H9 (cell line): ENCODE results near the gene SEMA4D. TPM values are rescaled to one million over a fixed set of nuclear protein-coding genes. Genes with fewer than 3 reads are reported as not detected.

Experiments used
- DNase-seq: peaks from one replicate; pipeline ENCODE4 v3.0.0-alpha.2; 2017
- H2AFZ ChIP-seq: one replicate; pipeline ENCODE4 v1.6.1; 2013; ENCODE audit warnings: mild to moderate bottlenecking, low read length, control low read depth, moderate library complexity
- H2AK5ac ChIP-seq: 2 replicates; pipeline ENCODE4 v1.6.1; 2013; ENCODE audit warnings: low read length, control low read depth, mixed read lengths; ENCODE audit not compliant: insufficient read length
- H2BK120ac ChIP-seq: one replicate; pipeline ENCODE4 v1.6.1; 2013; ENCODE audit warnings: low read depth, mild to moderate bottlenecking, low read length, control low read depth, inconsistent platforms; ENCODE audit not compliant: poor library complexity, severe bottlenecking
- H2BK12ac ChIP-seq: 2 replicates; pipeline ENCODE4 v1.6.1; 2013; ENCODE audit warnings: low read length, control low read depth, mixed read lengths, low read depth; ENCODE audit not compliant: insufficient read length
- H2BK15ac ChIP-seq: 2 replicates; pipeline ENCODE4 v1.6.1; 2013; ENCODE audit warnings: low read depth, low read length, control low read depth
- H2BK20ac ChIP-seq: one replicate; pipeline ENCODE4 v1.6.1; 2013; ENCODE audit warnings: low read depth, mild to moderate bottlenecking, low read length, control low read depth, inconsistent platforms; ENCODE audit not compliant: poor library complexity, severe bottlenecking
- H2BK5ac ChIP-seq: 2 replicates; pipeline ENCODE4 v1.6.1; 2013; ENCODE audit warnings: low read length, control low read depth, mixed read lengths; ENCODE audit not compliant: insufficient read length
- H3K14ac ChIP-seq: 2 replicates; pipeline ENCODE4 v1.6.1; 2013; ENCODE audit warnings: low read length, control low read depth; ENCODE audit not compliant: insufficient read depth
- H3K18ac ChIP-seq: 2 replicates; pipeline ENCODE4 v1.6.1; 2013; ENCODE audit warnings: low read depth, mild to moderate bottlenecking, mixed read lengths, low read length, control low read depth; ENCODE audit not compliant: insufficient read length
- H3K23ac ChIP-seq: 2 replicates; pipeline ENCODE4 v1.6.1; 2013; ENCODE audit warnings: low read length, control low read depth, mixed read lengths, low read depth; ENCODE audit not compliant: insufficient read length
- H3K23me2 ChIP-seq: 2 replicates; pipeline ENCODE4 v1.6.1; 2013; ENCODE audit warnings: low read depth, mild to moderate bottlenecking, mixed read lengths, low read length, control low read depth; ENCODE audit not compliant: insufficient read length, poor library complexity, severe bottlenecking
- H3K27ac ChIP-seq: 2 replicates; pipeline ENCODE4 v1.5.1; 2013; ENCODE audit warnings: low read length, control low read depth, mixed read lengths, low read depth; ENCODE audit not compliant: insufficient read length
- H3K27me3 ChIP-seq: 2 replicates; pipeline ENCODE4 v1.6.1; 2013; ENCODE audit warnings: low read length, control low read depth, inconsistent platforms; ENCODE audit not compliant: insufficient read depth
- H3K4ac ChIP-seq: 2 replicates; pipeline ENCODE4 v1.6.1; 2013; ENCODE audit warnings: low read depth, mild to moderate bottlenecking, control low read depth, inconsistent platforms, low read length, moderate library complexity
- H3K4me1 ChIP-seq: 2 replicates; pipeline ENCODE4 v1.6.1; 2013; ENCODE audit warnings: low read length, control low read depth, inconsistent platforms; ENCODE audit not compliant: insufficient read depth
- H3K4me2 ChIP-seq: 2 replicates; pipeline ENCODE4 v1.6.1; 2013; ENCODE audit warnings: low read length, control low read depth, mixed read lengths; ENCODE audit not compliant: insufficient read length, insufficient read depth
- H3K56ac ChIP-seq: 2 replicates; pipeline ENCODE4 v1.6.1; 2013; ENCODE audit warnings: low read depth, mild to moderate bottlenecking, mixed read lengths, low read length, control low read depth; ENCODE audit not compliant: insufficient read length
- H3K79me1 ChIP-seq: 2 replicates; pipeline ENCODE4 v1.6.1; 2013; ENCODE audit warnings: low read depth, mild to moderate bottlenecking, moderate library complexity, low read length, control low read depth, inconsistent platforms; ENCODE audit not compliant: insufficient read depth, poor library complexity, severe bottlenecking
- H3K79me2 ChIP-seq: 2 replicates; pipeline ENCODE4 v1.6.1; 2013; ENCODE audit warnings: low read length, control low read depth, inconsistent platforms; ENCODE audit not compliant: insufficient read depth
- H3K9ac ChIP-seq: 2 replicates; pipeline ENCODE4 v1.6.1; 2013; ENCODE audit warnings: low read length, control low read depth, mixed read lengths; ENCODE audit not compliant: insufficient read length; ENCODE audit errors: extremely low read depth
- H3K9me3 ChIP-seq: one replicate; pipeline ENCODE4 v1.6.1; 2013; ENCODE audit warnings: low read depth, low read length, inconsistent platforms; ENCODE audit not compliant: control insufficient read depth
- H3T11ph ChIP-seq: one replicate; pipeline ENCODE4 v1.6.1; 2013; ENCODE audit warnings: mild to moderate bottlenecking, low read length, control low read depth, inconsistent platforms
- H4K20me1 ChIP-seq: one replicate; pipeline ENCODE4 v1.6.1; 2013; ENCODE audit not compliant: control insufficient read depth, insufficient read length, insufficient read depth
- H4K5ac ChIP-seq: 2 replicates; pipeline ENCODE4 v1.6.1; 2013; ENCODE audit warnings: low read depth, mild to moderate bottlenecking, mixed read lengths, low read length, control low read depth; ENCODE audit not compliant: insufficient read length
- H4K8ac ChIP-seq: replicated peaks from 2 replicates; pipeline ENCODE4 v1.6.1; 2013; ENCODE audit warnings: low read length, control low read depth, mixed read lengths, low read depth; ENCODE audit not compliant: insufficient read length
- H4K91ac ChIP-seq: 2 replicates; pipeline ENCODE4 v1.6.1; 2013; ENCODE audit warnings: low read depth, mild to moderate bottlenecking, moderate library complexity, mixed read lengths, low read length, control low read depth; ENCODE audit not compliant: insufficient read length
- H3K27ac Mint-ChIP-seq, 3 experiments: 2 replicates in 2 of 3; 3 replicates in 1 of 3; pipeline ENCODE4 v1.8.0; 2020 to 2021; ENCODE audit warnings: mixed read lengths in 3 of 3, mild to moderate bottlenecking in 1 of 3, moderate library complexity in 1 of 3
- H3K27me3 Mint-ChIP-seq: 2 replicates; pipeline ENCODE4 v1.8.0; 2021; ENCODE audit warnings: low read depth, mild to moderate bottlenecking, moderate library complexity, mixed read lengths
- H3K36me3 Mint-ChIP-seq, 3 experiments: 2 replicates in 2 of 3; 3 replicates in 1 of 3; pipeline ENCODE4 v1.8.0; 2020 to 2021; ENCODE audit warnings: low read depth in 3 of 3, mixed read lengths in 3 of 3; ENCODE audit not compliant: insufficient read depth in 1 of 3
- H3K4me1 Mint-ChIP-seq, 2 experiments: 2 replicates each; pipeline ENCODE4 v1.8.0; 2020; ENCODE audit warnings: mixed read lengths in 2 of 2
- H3K4me3 Mint-ChIP-seq, 2 experiments: 2 replicates in 1 of 2; 3 replicates in 1 of 2; pipeline ENCODE4 v1.8.0; 2020 to 2021; ENCODE audit warnings: mild to moderate bottlenecking in 2 of 2, mixed read lengths in 2 of 2, moderate library complexity in 1 of 2
- H3K9me3 Mint-ChIP-seq, 2 experiments: 2 replicates in 1 of 2; 3 replicates in 1 of 2; pipeline ENCODE4 v1.8.0; 2020; ENCODE audit warnings: mild to moderate bottlenecking in 2 of 2, mixed read lengths in 2 of 2, moderate library complexity in 1 of 2
- CTCF ChIP-seq: fragments of 200-600 bp; sonication (generic); conservative IDR thresholded peaks from 3 replicates; pipeline ENCODE4 v1.8.0; 2021; ENCODE audit warnings: antibody characterized with exemption, mild to moderate bottlenecking
- WGBS: extraction: QIAGEN DNeasy Blood & Tissue Kit; methylation state at CpG from one replicate; pipeline ENCODE4 v1.1.7; 2013; ENCODE audit warnings: missing lambda C conversion rate, low lambda C conversion rate, mixed read lengths; ENCODE audit not compliant: insufficient read length; ENCODE audit errors: extremely low coverage; 5-methylcytosine and 5-hydroxymethylcytosine counted together
- total RNA-seq: library from RNA; stranded (reverse); gene quantifications from 2 replicates; pipeline ENCODE4 v1.2.1, GENCODE V29; 2021

Gene SEMA4D
- total RNA-seq, 1 experiment from 2014 or later = 47.2 TPM

DNA sequence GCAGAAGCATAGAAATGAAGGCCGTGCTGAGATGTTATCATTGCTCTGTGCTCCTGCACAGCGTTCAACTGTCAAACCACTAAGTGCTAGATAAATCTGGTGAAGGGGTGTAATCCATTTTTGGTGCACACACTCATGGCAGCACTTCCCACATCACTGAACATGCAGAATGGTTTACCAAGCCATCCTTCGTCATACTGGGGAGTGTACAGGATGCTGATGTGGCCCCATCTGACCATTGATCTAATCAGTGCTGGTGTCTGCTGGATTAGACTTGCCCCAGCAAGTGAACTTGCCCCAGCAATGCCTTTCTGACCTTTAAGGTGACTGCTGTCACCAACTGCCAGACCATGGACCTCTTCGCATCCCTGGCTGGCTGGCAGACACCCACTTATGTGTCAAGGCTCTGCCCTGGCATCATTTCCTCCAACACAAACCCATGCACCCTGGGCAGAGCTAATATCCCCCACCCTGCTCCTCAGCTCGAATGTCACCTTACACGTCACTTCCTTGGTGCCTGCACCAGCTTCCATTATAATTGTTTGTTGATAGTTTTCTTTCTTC, 4.2 kb upstream of the SEMA4D start:
- Mint-ChIP-seq H3K4me3 (no peak overlapping the region), H3K9me3 (no peaks in the 10 kb centered on the region), H3K36me3 (no peaks in the 10 kb centered on the region), H3K27me3 (no peaks in the 10 kb centered on the region; the same call in none of the 2 replicates), H3K27ac (no peak overlapping the region; a peak in 1 of 7 replicates), H3K4me1 (peaks cover 35 to 37% of the 10 kb centered on the region in 2 experiments)
- no peak overlapping the region for H3K18ac ChIP-seq
- no peak for DNase-seq
- no peak overlapping the region for H2BK12ac ChIP-seq
- no peak overlapping the region for H2BK120ac ChIP-seq
- H3K23me2 ChIP-seq = peaks cover under 1% of the 10 kb centered on the region
- peaks cover 9% of the 10 kb centered on the region; the same call in 1 of the 2 replicates for H3K4me1 ChIP-seq
- H3K27ac ChIP-seq = no peak overlapping the region
- no peaks in the 10 kb centered on the region for H3K79me1 ChIP-seq
- H2BK20ac ChIP-seq = no peak overlapping the region
- no peak overlapping the region for H2BK15ac ChIP-seq
- H3K4ac ChIP-seq = no peak overlapping the region
- H4K5ac ChIP-seq = no peak overlapping the region
- no peak for TF ChIP-seq CTCF
- no peak overlapping the region for H2BK5ac ChIP-seq
- H3K23ac ChIP-seq = no peak overlapping the region
- no peak overlapping the region for H3K56ac ChIP-seq
- no peak overlapping the region for H3K9ac ChIP-seq
- H3K79me2 ChIP-seq = peaks cover under 1% of the 10 kb centered on the region; the same call in 1 of the 2 replicates
- no peak overlapping the region for H3T11ph ChIP-seq
- no peaks in the 10 kb centered on the region for H3K27me3 ChIP-seq
- H2AK5ac ChIP-seq = no peak overlapping the region
- H4K8ac ChIP-seq = no peak overlapping the region
- no peaks in the 10 kb centered on the region for H3K9me3 ChIP-seq
- H2AFZ ChIP-seq = no peak overlapping the region
- WGBS = no CpG with 5 or more reads among the region's 6 CpGs
- no peak overlapping the region for H4K91ac ChIP-seq
- H3K4me2 ChIP-seq = no peak overlapping the region
- H3K14ac ChIP-seq = no peak overlapping the region
- no peaks in the 10 kb centered on the region for H4K20me1 ChIP-seq
